NCI-H2029 (cell line): Measurements from ENCODE around the gene DIP2C.
A peak's percentile ranks its signal among the peaks of the same experiment; 100 is the strongest.
"Not testable (repeated sequence)": the region's sequence is repeated elsewhere in the genome, so short reads cannot be mapped to it uniquely, and the experiment has no call there.

Experiments
- DNase-seq: peaks from one replicate; lab custom pipeline; 2025; lab: John Stamatoyannopoulos, UW

Gene DIP2C

GRCh38 chr10:660970-661596 lies 28.4 kb downstream of the DIP2C start:
- DNase-seq, result no peak

DNA sequence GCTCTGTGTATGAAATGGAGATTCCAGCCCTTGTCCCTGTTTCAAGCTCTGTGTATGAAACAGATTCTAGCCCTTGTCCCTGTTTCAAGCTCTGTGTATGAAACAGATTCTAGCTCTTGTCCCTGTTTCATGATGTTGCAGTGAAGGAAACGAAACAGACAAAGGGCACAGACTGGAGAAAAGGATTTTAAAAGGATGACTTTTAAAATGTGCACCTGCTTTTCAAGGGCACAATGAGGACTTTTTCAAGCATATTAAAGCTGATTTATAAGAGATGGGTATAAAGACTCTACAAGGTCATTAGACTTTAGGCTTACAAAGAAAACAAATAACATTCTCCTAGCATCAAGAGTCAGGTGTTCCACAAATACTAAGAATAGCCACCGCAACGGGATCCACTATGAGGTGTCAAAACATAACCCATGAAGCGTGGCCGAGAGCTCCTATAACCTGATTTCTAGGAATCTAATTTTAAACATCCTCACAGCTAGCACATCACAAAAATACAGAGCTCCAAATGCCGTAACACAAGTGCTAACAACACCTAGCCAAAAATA lies 29.0 kb downstream of the DIP2C start:
- DNase-seq, result peak; percentile 23

GRCh38 chr10:659688-660141 lies 29.8 kb downstream of the DIP2C start:
- DNase-seq, result peak; percentile 30

DNA sequence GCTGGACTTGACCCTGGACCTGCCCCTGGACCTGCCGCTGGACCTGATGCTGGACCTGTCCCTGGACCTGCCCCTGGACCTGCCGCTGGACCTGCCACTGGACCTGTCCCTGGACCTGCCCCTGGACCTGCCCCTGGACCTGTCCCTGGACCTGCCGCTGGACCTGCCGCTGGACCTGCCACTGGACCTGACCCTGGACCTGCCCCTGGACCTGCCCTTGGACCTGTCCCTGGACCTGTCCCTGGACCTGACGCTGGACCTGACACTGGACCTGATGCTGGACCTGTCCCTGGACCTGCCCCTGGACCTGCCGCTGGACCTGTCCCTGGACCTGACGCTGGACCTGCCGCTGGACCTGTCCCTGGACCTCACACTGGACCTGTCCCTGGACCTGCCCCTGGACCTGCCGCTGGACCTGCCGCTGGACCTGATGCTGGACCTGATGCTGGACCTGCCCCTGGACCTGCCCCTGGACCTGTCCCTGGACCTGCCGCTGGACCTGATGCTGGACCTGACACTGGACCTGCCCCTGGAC lies 31.6 kb downstream of the DIP2C start:
- DNase-seq, result not testable (repeated sequence)

DNA sequence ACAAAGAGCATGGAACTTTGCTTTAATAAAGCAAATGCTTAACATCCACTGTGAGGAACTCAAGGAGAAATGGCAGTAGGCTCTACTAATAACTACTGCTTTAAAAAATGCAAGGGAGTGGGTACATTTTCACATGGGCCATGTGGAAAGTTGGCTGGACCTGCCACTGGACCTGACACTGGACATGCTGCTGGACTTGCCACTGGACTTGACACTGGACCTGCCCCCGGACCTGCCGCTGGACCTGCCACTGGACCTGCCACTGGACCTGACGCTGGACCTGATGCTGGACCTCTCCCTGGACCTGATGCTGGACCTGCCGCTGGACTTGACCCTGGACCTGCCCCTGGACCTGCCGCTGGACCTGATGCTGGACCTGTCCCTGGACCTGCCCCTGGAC lies 32.6 kb downstream of the DIP2C start:
- DNase-seq, result no peak

- DNase-seq, result no peak
Observed at GRCh38 chr10:655184-655583, 34.3 kb downstream of the DIP2C start.

- DNase-seq, result no peak
Observed at GRCh38 chr10:654647-654996, 34.8 kb downstream of the DIP2C start.

DNA sequence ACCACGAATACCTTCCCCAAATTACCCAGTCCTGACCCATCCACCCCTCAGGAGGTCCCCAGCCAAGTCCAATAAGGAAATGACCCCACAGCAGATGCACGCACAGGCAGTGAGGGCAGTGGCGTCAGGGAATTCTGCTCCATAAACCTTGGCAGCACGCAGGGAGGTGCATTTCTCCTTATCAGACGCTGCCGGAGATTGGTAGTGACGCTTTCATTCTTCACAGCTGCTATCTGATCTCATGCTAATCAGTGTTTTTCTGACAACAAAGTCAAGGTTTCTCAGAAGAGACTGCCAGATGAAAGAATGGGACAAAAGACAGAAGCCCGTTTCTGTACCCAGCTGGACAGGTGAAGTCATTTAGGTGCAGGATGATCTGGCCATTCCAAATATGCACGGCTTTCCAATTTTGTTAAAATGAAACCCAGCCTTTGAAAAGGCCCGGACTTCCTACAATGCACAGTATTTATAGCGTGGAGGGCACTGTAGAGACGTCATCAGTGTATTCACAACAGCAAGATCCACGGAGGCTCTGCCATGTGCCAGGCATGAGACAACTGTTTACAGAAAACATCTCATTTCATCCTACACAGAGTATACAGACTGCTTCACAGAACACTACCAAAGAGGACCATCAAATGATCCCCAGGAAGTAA lies 35.3 kb downstream of the DIP2C start:
- DNase-seq, result peak; percentile 41

DNA sequence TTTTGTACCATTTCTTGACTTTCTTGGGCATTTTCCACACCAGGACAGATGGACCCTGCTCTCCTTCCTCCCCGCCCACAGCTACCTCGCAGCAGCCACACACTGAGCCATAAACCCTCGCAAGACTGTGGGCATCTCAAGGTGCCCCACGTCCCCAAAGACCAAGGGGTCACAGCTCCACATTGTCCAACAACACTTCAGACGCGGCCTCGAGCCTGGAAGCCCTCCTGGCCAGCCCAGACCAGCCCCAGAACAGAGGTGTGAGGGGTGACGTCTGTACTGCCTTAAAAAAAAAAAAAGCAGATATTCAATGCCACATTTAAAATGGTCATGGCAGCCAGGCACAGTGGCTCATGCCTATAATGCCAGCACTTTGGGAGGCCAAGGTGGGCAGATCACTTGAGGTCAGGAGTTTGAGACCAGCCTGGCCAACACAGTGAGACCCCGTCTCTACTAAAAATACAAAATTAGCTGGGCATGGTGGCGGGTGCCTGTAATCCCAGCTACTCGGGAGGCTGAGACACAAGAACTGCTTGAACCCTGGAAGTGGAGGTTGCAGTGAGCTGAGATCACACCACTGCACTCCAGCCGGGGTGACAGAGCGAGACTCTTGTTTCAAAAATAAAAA lies 36.5 kb downstream of the DIP2C start:
- not testable (repeated sequence) for DNase-seq

DNA sequence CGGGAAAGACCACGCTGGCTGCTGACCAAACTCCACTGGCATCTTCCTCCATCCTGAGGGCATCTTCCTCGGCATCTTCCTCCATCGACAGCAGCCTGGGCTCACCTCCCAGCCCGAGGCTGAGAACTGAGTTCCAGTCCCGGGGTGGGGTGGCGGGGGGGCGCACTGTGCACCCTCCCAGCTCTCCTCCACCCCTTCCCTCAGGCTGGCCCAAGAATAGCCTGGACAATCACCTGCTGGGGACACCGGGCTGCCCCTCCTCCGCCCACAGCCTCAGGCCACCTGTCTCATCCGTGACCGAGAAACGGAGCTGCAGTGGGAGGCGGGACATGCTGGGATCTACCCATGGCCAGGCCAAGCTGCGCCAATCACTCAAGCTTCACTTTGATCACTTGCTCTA lies 37.2 kb downstream of the DIP2C start:
- no peak for DNase-seq

DNA sequence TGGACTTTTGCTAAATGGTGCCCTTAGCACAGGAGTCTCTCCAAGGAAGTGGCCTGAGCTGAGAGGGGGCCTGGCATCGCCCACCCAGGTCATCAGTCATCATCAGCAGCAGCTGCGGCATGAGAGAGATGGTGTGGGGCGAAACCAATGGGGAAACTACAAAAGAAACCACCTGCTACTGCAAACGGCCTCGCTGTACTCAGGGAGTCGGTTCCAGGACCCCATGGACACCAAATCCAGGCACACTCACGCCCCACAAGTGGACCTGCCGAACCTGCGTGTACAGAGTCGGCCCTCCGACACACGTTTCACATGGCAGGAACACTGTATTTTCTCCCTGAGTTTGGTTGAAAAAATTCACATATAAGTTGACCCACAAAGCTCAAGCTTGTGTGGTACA lies 37.8 kb downstream of the DIP2C start:
- DNase-seq, result no peak

- DNase-seq, result no peak
Observed at GRCh38 chr10:650886-651615, 38.4 kb downstream of the DIP2C start.

DNA sequence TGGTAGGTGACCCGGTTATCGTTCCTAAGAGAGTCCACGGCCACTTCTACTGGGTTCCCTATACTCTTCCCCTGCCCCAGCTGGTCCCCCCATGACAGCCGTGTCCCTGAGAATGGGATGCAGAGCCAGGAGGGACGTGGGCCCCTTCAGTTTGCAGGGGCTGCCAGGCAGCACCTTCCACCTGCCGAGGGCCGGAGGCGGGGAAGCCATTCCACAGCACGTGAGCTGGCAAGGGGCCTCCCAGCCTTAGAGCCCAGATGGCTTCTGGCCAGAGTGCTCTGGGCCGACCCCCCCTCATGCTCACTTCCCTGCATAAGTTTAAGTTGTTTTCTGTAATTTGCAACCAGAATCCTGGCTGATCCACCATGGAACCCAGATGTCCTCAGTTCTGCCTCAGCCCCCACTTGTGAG lies 39.0 kb downstream of the DIP2C start:
- DNase-seq, result peak; percentile 48

DNA sequence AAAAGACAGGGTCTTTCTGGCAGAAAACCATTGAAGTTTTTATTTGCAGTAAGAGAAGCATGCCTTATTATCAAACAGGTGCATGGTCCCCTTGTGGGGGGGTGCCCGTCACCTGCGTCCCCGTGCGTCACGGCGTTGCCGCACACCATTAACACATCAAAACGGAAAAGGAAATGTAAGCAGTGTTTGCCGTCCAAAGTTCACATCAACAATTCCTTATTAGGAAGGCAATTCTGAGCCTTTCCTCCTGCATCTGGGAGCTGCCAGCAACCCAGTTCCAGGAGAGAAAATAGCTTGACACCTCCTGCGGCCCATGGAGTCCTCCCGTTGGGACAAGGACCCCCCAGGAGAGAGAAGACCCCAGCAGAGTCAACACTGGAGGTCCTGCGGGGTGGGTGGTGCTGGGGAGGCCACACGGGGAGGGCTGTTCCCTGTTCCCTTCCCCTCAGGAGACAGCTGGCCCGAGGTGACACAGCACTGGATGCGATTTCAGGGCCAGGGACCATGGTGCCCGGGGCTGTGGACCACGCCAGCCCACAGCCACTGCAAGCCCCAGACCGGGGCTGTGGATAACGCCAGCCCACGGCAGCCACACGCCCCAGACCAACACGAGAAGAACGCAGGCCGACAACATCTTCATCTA lies 39.5 kb downstream of the DIP2C start:
- peak; percentile 86 for DNase-seq

DNA sequence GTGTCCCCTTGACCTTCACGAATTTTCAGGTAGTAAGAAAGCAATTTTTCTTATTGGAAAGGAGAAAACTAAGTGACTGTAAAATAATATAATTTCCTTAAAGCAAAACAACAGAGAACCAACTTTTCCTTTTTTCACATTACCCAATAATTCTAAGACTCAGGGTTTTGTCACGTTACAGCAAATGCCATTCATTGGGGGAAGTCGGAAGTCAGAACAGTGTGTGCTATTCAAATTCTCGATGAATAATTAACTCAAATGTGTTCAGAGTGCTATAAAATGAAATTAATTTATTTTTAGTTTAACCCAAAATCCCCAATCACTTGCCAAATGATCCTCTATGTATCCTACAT lies 40.0 kb downstream of the DIP2C start:
- DNase-seq, result no peak

DNA sequence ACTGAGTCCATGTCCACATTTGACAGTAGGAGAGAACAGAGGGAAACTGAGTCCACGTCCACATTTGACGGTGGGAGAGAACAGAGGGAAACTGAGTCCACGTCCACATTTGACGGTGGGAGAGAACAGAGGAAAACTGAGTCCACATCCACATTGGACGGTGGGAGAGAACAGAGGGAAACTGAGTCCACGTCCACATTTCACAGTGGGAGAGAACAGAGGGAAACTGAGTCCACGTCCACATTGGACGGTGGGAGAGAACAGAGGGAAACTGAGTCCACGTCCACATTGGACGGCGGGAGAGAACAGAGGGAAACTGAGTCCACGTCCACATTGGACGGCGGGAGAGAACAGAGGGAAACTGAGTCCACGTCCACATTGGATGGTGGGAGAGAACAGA lies 42.4 kb downstream of the DIP2C start:
- not testable (repeated sequence) for DNase-seq

DNA sequence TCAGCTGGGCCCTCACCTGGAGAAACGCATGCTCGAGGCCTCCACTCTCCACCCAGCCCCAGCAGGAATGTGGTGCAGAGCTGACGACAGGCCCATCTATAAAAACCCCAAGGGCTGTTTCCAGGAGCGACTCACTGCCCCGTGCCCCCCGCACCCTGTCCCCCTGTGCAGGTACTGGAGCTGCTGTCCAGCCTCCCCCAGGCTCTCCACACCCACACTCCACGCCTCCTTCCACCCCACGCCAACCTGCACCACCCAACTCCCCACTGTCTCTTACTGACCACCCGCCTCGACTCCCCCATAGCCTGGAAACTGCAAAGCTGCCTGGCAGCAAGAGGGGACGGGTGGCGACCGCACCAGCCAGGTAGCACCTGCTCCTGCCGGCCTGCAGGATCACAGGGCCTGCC lies 43.3 kb downstream of the DIP2C start:
- no peak for DNase-seq

GRCh38 chr10:644943-645334 lies 44.5 kb downstream of the DIP2C start:
- no peak for DNase-seq

DNA sequence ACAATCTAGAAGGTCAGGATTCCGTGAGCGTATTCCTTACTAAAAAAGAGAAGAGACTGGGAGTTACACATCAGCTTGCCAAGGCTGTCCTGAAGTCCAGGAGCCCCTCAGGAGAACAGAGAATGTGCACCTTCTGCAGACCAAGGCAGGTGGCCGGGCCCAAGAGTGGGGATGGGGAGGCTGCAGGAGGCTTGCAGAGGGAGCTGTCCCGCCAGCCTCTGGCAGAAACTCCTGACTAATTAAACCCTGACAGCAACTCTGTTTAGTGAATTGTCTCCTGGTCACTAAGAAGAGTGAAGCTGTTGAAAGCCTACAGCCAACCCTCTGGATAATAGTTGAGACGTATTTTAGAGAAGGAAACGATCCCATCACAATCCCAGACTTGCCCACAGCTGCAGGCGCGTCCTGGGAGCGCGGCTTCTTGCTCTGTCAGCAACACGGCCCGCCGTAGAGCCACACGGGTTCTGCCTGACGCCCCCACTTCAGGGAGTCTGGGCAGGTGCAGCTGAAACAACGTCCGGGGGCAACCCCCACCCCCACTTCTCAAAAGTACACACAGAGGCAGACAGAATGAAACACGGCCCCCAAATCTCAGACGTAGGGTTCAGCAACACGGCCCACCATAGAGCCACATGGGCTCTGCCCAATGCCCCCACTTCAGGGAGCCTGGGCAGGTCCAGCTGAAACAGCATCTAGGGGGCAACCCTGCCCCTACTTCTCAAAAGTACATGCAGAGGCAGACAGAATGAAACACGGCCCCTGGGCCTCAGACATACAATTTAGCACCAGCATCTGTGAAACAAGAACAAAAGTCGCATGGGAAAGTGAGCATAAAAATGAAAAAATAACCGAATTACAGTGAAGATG lies 45.2 kb downstream of the DIP2C start:
- DNase-seq, result no peak

DNA sequence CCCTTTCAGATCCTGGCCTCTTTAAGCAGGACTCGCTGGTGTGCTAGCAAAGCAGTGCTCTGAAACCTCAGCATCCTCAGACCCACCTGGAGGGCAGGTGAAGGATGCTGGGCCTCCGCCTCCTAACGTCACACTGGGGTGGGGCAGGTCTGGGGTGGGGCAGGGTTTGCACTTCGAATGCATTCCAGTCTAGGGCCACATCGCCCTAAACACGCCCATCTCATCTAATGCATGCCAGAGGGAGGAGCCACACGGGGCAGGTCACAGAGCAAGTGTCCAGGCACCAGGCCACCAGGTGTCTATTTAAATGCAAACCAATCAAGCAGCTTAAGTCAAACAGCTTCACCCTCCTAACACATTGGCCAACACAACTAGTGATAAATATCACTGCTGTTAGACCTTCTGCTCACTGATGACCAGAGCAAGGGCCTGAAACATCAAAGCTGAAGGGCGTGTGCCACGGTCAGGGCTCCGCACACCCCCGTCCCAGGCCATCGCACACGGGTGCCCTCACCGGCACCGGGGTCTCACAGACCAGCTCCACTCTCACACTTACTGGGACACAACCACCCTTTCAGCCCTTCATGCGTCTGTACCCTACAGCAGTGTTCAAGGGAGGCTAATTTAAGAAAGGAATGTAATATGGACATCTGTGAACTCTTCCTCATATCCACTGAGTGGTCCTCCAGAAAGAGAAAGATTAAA lies 47.1 kb downstream of the DIP2C start:
- DNase-seq, result no peak
